Activated CD8-positive, alpha-beta T cell treated with anti-CD3 and anti-CD28 coated beads, Interleukin-2, amount 10 ng/mL, durations not matched to agents 7 days and 5 days (primary cell): ENCODE results near the gene CXCR4. TPM values are rescaled to one million over a fixed set of nuclear protein-coding genes. Genes with fewer than 3 reads are reported as not detected.

Source experiments
- ATAC-seq: fragments of 150-1000 bp; cut with Tn5 transposase; one replicate; pipeline ENCODE4 v1.10.0; 2021; ENCODE audit warnings: moderate library complexity
- CTCF ChIA-PET: fragments of 350-600 bp; sonication (Branson Sonifier 250); formaldehyde crosslinking; loops from one replicate; lab custom pipeline; 2021; ENCODE audit warnings: antibody characterized with exemption; lab: Charles Lee
- POLR2A ChIA-PET: fragments of 350-600 bp; sonication (Branson Sonifier 250); formaldehyde crosslinking; loops from one replicate; lab custom pipeline; 2021; ENCODE audit warnings: antibody characterized with exemption; lab: Charles Lee
- DNase-seq: peaks from one replicate; pipeline ENCODE4 v3.0.0-alpha.2; 2020
- H3K27ac Mint-ChIP-seq: one replicate; pipeline ENCODE4 v1.8.0; 2021; ENCODE audit warnings: mild to moderate bottlenecking, mixed read lengths
- H3K27me3 Mint-ChIP-seq: one replicate; pipeline ENCODE4 v1.8.0; 2021; ENCODE audit warnings: low read depth, mixed read lengths
- H3K36me3 Mint-ChIP-seq: one replicate; pipeline ENCODE4 v1.8.0; 2021; ENCODE audit warnings: low read depth, mixed read lengths
- H3K4me1 Mint-ChIP-seq: one replicate; pipeline ENCODE4 v1.8.0; 2021; ENCODE audit warnings: low read depth, mixed read lengths
- H3K4me3 Mint-ChIP-seq: one replicate; pipeline ENCODE4 v1.8.0; 2021; ENCODE audit warnings: mild to moderate bottlenecking, mixed read lengths
- H3K9me3 Mint-ChIP-seq: one replicate; pipeline ENCODE4 v1.8.0; 2022; ENCODE audit warnings: mixed read lengths; ENCODE audit not compliant: insufficient read depth
- total RNA-seq, 2 experiments: library from RNA; stranded (reverse); gene quantifications; one replicate each; pipeline ENCODE4 v1.2.3, GENCODE V29; 2021

Gene CXCR4
- 100 to 1,000 TPM; 219 to 226 TPM for total RNA-seq

GRCh38 chr2:136117909-136118818 is at the start of gene CXCR4:
Gene CXCR4, minus strand, starts transcription at chr2:136118149. Its CDS starts 89 bp downstream, at chr2:136118060.
- peak within 1 kb of the TSS; percentile 98 for H3K4me3 Mint-ChIP-seq
- ChIA-PET POLR2A (interaction anchor here (1.0 to 2.7 kb wide), 23 partner anchors 10 to 266 kb away, joined by 3 to 56 read pairs (median 9); partner anchors contain the start of gene DARS1), CTCF (interaction anchor here (1.3 to 2.7 kb wide), 5 partner anchors 16 to 264 kb away, joined by 4 to 14 read pairs (median 6); no protein-coding TSS in a partner anchor)
- peaks cover 52% of the 10 kb centered on the region for H3K4me1 Mint-ChIP-seq
- H3K36me3 Mint-ChIP-seq = peaks cover 43% of the 10 kb centered on the region
- H3K9me3 Mint-ChIP-seq = no peaks in the 10 kb centered on the region
- H3K27me3 Mint-ChIP-seq = peaks cover 6% of the 10 kb centered on the region
- H3K27ac Mint-ChIP-seq = peak within 1 kb of the TSS; percentile 98
- ATAC-seq (peak; percentile 29), DNase-seq (peak; percentile 91)

GRCh38 chr2:136164280-136164776 is 46.4 kb upstream of the CXCR4 start:
- no peaks in the 10 kb centered on the region for H3K36me3 Mint-ChIP-seq
- H3K27me3 Mint-ChIP-seq = no peaks in the 10 kb centered on the region
- ChIA-PET CTCF (interaction anchor here (0.9 kb wide), 1 partner anchor 7 kb away, joined by 3 read pairs; no protein-coding TSS in a partner anchor), POLR2A (no interaction called here)
- peaks cover 4% of the 10 kb centered on the region for H3K4me1 Mint-ChIP-seq
- DNase-seq = no peak
- no peak overlapping the region for H3K4me3 Mint-ChIP-seq
- no peaks in the 10 kb centered on the region for H3K9me3 Mint-ChIP-seq
- no peak for ATAC-seq
- H3K27ac Mint-ChIP-seq = no peak overlapping the region

GRCh38 chr2:136162438-136162837 is 44.5 kb upstream of the CXCR4 start:
- Mint-ChIP-seq H3K4me1 (peaks cover 4% of the 10 kb centered on the region), H3K27ac (no peak overlapping the region), H3K9me3 (no peaks in the 10 kb centered on the region), H3K4me3 (no peak overlapping the region), H3K27me3 (no peaks in the 10 kb centered on the region), H3K36me3 (no peaks in the 10 kb centered on the region)
- no peak for ATAC-seq
- ChIA-PET POLR2A (no interaction called here), CTCF (interaction anchor here (1.1 kb wide), 1 partner anchor 17 kb away, joined by 3 read pairs; no protein-coding TSS in a partner anchor)
- DNase-seq = no peak

GRCh38 chr2:136156411-136156810 is 38.5 kb upstream of the CXCR4 start:
- POLR2A ChIA-PET = interaction anchor here (1.3 kb wide), 1 partner anchor 20 kb away, joined by 4 read pairs; no protein-coding TSS in a partner anchor
- Mint-ChIP-seq H3K4me3 (no peak overlapping the region), H3K27me3 (no peaks in the 10 kb centered on the region), H3K4me1 (peaks cover 7% of the 10 kb centered on the region), H3K27ac (no peak overlapping the region), H3K36me3 (no peaks in the 10 kb centered on the region), H3K9me3 (no peaks in the 10 kb centered on the region)
- ATAC-seq (no peak), DNase-seq (no peak)
- CTCF ChIA-PET = interaction anchor here (0.9 to 1.0 kb wide), 2 partner anchors 9 to 13 kb away, joined by 3 to 4 read pairs; no protein-coding TSS in a partner anchor

GRCh38 chr2:136154384-136154783 is 36.4 kb upstream of the CXCR4 start:
- no peaks in the 10 kb centered on the region for H3K9me3 Mint-ChIP-seq

DNA sequence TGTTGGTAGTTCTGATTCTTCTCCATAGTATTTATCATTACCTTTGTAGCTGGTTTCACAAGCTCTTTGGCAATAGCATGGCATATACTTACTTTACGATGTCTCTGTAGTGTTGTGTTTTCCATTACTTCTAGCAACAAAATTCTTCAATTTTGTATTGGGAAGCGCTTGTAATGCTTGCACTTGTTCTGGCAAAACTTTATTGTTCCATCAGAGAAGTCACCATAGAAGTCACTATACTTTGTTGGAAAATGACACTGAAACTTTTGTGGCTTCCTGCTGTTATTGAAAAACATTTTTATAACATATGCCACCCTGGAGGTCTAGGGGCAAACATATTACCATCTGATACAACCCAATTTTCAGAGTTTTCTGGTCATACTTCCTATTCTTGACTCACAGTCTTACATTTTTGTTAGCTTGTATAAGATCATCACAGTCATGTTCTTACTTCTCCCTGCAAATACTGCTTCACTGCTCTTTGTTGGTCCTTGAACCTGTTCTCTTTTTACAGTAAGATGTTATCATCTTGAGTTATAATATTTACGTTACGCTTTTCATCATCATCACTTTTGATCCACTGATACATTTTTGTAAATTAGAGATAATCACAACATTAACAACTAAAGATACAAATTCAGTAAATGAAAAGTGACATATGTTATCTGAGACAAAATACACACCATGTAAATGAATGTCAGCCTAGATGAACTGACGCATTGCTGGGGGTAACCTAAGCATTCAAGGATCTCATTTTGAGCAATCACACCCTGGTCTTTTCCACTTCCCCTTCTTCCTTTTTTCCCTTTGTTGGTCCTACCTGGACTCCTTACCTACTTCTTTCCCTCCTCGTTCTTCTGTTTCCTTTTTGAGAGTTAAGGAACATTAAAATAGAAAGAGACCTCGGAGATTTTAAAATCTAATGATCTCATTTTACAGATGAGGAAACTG is 33.3 kb upstream of the CXCR4 start:
- no peak for ATAC-seq
- POLR2A ChIA-PET = no interaction called here
- DNase-seq = no peak
- Mint-ChIP-seq H3K4me1 (peaks cover 14% of the 10 kb centered on the region), H3K27ac (peak overlapping the region; percentile 3), H3K27me3 (peaks cover 9% of the 10 kb centered on the region), H3K4me3 (no peak overlapping the region), H3K9me3 (peaks cover 4% of the 10 kb centered on the region), H3K36me3 (no peaks in the 10 kb centered on the region)
- CTCF ChIA-PET = interaction anchor here (2.0 kb wide), 1 partner anchor 14 kb away, joined by 6 read pairs; no protein-coding TSS in a partner anchor

More at GRCh38 chr2:136154384-136154783, 36.4 kb upstream of the CXCR4 start:
- CTCF ChIA-PET = no interaction called here
- Mint-ChIP-seq H3K4me3 (no peak overlapping the region), H3K4me1 (peaks cover 14% of the 10 kb centered on the region), H3K27me3 (peaks cover 2% of the 10 kb centered on the region), H3K36me3 (no peaks in the 10 kb centered on the region), H3K27ac (no peak overlapping the region)
- POLR2A ChIA-PET = no interaction called here
- DNase-seq (no peak), ATAC-seq (no peak)

DNA sequence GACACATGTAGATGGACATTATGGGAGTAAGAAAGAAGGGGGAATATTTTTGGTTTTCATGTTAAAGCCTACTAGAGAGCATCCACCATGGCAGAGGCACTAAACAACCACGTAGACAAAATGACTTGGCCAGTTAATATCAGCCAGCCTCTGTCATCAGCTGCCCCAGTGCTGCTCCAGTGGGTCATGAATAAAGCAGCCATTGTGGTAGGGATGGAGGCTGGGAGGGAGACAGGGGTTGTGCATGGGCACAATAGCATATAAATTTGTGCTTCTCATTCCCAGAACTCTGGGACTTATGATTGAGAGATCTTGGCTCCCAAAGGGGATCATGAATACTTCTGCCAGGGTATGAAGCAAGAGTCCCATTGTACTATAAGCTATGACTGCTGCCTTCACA is 31.1 kb upstream of the CXCR4 start:
- H3K36me3 Mint-ChIP-seq = no peaks in the 10 kb centered on the region
- ATAC-seq = no peak
- H3K9me3 Mint-ChIP-seq = peaks cover 4% of the 10 kb centered on the region
- peaks cover 12% of the 10 kb centered on the region for H3K27me3 Mint-ChIP-seq
- POLR2A ChIA-PET = no interaction called here
- H3K27ac Mint-ChIP-seq = no peak overlapping the region
- no peak for DNase-seq
- H3K4me3 Mint-ChIP-seq = no peak overlapping the region
- H3K4me1 Mint-ChIP-seq = peaks cover 14% of the 10 kb centered on the region
- CTCF ChIA-PET = interaction anchor here (1.0 to 2.0 kb wide), 2 partner anchors 12 to 13 kb away, joined by 4 to 6 read pairs; no protein-coding TSS in a partner anchor

GRCh38 chr2:136146564-136146963 is 28.6 kb upstream of the CXCR4 start:
- Mint-ChIP-seq H3K4me3 (no peak overlapping the region), H3K36me3 (no peaks in the 10 kb centered on the region), H3K27ac (no peak overlapping the region), H3K9me3 (peaks cover 4% of the 10 kb centered on the region), H3K27me3 (peaks cover 16% of the 10 kb centered on the region), H3K4me1 (peaks cover 14% of the 10 kb centered on the region)
- ATAC-seq = no peak
- ChIA-PET POLR2A (interaction anchor here (0.6 kb wide), 1 partner anchor 124 kb away, joined by 3 read pairs; no protein-coding TSS in a partner anchor), CTCF (no interaction called here)
- no peak for DNase-seq

- DNase-seq (no peak), ATAC-seq (no peak)
- no peaks in the 10 kb centered on the region for H3K36me3 Mint-ChIP-seq
- H3K9me3 Mint-ChIP-seq = peaks cover 4% of the 10 kb centered on the region
- H3K27ac Mint-ChIP-seq = no peak overlapping the region
- H3K4me3 Mint-ChIP-seq = no peak overlapping the region
- H3K4me1 Mint-ChIP-seq = peaks cover 23% of the 10 kb centered on the region
- CTCF ChIA-PET = interaction anchor here (0.5 to 1.1 kb wide), 3 partner anchors 16 to 266 kb away, joined by 3 read pairs; no protein-coding TSS in a partner anchor
- POLR2A ChIA-PET = interaction anchor here (1.0 kb wide), 1 partner anchor 12 kb away, joined by 3 read pairs; no protein-coding TSS in a partner anchor
- H3K27me3 Mint-ChIP-seq = peaks cover 14% of the 10 kb centered on the region
Observed at GRCh38 chr2:136143603-136144451, 25.9 kb upstream of the CXCR4 start.

GRCh38 chr2:136141510-136142149 is 23.7 kb upstream of the CXCR4 start:
- no peak for DNase-seq
- Mint-ChIP-seq H3K36me3 (peaks cover 6% of the 10 kb centered on the region), H3K27ac (no peak overlapping the region), H3K4me1 (peaks cover 44% of the 10 kb centered on the region), H3K4me3 (no peak overlapping the region), H3K27me3 (peaks cover 21% of the 10 kb centered on the region), H3K9me3 (no peaks in the 10 kb centered on the region)
- POLR2A ChIA-PET = no interaction called here
- ATAC-seq = no peak
- CTCF ChIA-PET = interaction anchor here (1.4 kb wide), 1 partner anchor 178 kb away, joined by 3 read pairs; no protein-coding TSS in a partner anchor
